C1 segment of cervical spinal cord (tissue), 14 donors: ENCODE measurements around the gene STIMATE.
A peak's percentile ranks its signal among the peaks of the same experiment; 100 is the strongest.

Experiments used
- DNase-seq, 14 donors: peaks; one replicate each; lab custom pipeline; 2025; lab: John Stamatoyannopoulos, UW

STIMATE gene

DNA sequence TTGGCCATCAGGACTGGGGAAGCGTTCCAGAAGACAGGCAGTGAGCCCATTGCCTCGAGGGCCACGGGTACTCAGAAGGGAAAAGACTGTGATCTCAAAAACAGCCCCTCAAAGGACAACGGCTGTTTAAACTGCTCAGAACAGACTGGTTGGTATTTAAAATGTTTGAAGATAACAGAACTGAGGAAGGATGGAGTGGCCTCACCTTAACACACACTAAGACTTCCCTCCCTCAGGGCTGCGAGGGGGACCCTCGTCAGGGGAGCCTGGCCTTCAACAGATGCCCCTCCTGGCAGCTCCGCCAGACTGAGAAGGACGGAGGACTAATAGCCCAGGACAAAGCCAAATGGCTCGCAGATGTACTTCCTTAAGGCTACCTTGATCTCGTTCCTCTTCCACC, 2.6 kb downstream of the STIMATE start:
- no peak for DNase-seq

DNA sequence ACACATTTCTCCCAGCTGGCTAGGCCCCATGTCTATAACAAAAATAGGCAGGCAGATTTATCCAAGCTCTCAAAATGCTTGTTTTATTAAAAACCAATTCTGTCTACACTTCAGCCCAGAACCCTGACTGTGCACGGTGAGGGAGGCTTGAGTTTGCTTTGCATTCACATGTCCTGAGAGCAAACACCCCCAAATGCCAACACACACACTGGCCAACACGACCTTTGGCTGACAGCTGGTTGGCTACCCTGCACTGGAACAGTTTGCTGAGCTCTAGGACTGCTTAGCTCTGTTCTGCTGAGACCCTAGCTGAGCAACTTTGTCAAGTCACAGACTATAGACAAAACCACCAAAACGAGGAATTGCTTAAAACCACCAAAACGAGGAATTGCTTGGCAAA, 3.6 kb downstream of the STIMATE start:
- DNase-seq, result no peak

DNA sequence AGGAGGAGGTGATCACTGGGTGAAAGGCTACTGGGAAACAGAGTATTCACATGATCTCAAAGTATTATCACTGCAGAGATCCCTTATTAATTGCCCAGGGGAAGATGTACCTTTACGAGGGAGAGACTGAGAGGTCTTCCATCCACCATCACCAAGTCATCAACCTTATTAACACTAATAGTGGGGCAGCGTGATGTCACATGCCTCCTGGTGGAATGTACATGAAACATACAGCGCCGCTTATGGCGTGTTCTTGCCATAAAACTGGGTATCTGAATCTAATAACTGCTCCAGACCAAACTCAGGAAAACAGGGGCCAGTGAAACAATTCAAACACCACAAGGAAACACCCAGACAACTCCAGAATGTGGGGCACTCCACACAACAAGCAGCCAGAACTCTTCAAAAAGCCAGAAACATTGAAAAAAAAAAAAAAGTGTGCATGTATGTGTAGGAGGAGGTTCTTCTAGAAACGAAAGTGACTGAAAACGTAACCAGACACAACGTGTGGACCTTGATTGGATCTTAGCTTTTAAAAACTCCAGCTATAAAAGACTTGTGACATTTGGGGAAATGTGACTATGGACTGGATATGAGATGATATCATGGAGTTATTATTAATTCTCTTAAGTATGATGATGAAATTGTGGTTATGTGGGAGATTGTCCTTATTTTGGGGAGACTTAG, 4.6 kb downstream of the STIMATE start:
- no peak for DNase-seq

DNA sequence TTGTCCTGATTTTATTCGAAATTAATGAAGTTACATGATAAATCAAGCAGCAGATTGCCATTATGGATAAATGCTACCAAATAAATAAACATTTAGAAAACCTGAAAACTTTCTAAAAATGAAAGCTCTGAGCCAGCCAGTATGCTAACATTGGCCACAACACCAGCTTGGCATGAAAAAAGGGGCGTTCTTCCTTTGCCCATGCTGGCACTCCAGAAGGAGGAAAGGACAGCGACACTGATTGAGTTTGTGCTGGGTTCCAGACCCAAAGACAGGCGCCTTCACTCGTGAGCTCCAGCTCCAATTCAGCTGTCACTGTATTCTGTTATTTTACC, 5.1 kb downstream of the STIMATE start:
- no peak for DNase-seq

DNA sequence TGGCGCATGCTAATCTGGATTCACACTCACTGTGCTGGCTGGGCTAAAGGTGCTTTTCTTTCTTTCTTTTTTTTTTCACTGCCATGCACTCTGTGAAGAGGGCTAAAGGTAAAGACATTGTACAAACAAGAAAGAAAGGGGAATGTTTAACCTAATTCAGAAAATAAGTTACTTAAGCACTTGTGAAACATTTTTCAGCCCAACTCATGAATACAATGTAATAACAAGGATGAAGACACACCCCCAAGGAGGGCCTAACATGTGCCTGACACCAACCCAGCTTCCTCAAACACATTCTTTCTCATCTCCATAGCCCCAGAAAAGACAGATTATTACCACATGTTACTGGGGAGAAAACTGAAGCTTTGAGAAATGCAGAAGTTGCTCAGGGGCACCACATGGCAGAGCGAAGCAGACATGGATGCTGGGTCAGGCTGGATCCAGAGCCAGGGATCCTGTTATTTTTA, 5.7 kb downstream of the STIMATE start:
- DNase-seq, result no peak

DNA sequence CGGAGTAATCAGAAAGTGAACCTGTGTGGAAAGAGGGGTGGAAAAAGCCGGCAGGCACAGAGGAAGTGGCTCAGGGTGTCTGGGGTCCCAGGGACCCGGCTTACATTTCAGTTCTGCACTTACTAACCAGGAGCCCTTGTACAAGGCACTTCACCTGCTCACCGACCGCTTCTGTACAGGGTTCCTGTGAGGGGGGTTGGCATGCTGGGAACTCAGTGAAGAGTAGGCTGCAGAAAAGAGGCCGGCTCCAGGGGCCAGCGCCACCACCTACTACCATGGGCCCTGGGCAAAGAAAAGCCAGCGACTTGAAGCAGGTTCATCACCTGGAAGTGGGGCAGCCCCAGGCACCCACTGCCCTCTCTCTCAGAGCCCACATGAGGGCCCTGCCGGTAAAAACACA, 6.2 kb downstream of the STIMATE start:
- no peak for DNase-seq

DNA sequence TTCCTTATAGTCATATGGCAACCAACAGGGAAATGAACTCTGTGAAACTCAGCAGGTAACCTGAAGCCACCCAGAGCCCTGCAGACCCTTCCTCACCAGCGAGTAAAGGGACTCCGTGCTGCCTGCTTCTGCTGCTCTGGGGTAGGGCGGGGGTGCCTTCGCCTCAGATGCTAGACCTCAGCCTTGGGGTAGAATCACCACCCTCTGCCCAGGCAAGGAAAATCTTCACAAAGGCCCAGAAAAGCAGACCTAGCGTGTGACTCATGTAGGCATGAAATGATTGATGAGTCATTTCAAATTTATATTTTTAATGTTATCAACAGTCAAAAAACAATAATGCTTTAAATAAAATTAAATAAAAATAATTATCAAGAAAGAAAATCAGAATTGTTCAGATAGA, 6.6 kb downstream of the STIMATE start:
- no peak for DNase-seq

DNA sequence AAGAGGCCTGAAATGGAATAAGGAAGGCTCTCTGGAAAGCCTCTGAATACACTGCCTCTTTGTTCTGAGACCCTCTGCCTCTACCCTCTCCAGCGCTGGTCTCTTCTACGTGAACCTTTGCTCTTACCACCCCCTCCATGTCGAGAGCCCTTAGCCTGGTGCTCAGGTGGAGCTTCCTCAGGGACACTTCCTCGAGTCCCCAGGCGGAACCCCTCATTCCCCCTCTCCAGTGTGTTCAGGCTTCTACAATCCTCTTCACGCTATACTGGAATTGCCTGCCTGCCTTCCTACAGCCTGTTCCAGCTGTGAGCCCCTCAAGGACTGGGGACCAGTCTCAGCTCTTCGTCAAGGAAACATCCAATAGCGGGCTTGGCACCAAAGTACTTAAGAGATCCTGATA, 7.4 kb downstream of the STIMATE start:
- no peak for DNase-seq

DNA sequence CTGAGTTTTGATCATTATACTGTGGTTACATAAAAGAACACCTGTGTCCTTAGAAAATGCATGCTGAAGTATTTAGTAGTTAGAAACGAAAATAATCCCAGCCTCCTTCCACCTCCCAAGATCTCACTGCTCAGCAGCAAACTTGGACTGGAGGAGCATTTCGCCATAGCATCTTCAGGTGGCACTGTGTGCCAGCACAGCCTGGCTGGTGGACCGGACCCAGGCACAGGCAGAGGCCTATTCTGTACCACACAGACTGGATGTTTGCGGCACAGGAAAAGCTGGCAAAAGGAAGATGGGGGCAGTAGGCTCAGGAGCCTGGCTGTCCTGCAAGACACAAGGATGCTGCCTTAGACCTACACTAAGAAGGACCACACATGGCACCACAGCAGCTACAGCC, 10.2 kb downstream of the STIMATE start:
- DNase-seq, result peak in 1 of 14 donors; percentile 21

DNA sequence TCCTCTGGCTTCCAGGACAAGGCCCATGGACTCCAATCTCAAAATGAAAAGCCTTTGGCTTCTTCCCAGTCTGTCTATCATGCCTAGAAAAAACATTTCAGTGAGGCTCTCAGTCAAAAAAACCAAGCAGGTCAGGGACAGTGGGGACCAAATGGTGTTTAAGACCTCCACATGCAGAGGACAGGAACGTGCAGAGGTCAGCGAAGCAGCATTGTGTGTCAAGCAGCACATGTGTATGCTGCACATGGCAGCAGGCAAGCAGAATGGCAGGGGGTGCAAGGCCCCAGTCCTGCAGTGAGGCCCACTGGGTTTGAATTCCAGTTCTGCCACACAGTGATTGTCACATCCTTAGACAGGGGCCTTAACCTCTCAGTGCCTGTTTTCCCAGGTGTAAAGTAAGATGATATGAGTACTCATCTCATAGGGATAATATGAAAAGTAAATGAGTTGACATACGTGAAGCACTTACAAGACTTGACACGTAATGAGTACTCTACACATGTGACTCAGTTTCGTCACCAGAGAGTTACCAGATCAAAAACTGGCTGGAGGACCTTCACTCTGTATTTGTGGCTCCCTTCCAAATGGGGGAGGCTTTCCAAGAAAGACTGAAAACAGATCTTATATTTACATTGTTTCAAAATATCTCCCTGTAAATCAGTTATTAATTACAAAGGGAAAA, 11.2 kb downstream of the STIMATE start:
- DNase-seq, result no peak

DNA sequence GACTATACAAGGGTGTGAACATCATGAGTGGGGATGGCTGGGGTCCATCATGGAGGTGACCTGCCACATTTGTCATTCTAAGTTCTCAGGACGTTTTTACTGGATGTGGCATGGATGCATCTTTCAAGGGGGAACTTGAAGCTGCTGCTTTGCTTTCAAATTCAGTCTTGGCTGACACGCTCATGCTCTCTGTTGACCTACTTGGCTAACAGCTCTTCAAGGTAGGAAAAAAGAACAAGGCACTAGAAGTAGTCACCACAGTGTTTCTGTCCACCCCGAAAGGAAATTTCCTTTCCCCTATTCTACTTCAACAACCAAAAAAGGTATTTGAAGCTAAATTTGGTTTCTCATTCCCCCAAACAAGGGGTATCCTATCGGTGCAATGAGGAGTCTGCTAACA, 15.0 kb downstream of the STIMATE start:
- DNase-seq, result no peak

DNA sequence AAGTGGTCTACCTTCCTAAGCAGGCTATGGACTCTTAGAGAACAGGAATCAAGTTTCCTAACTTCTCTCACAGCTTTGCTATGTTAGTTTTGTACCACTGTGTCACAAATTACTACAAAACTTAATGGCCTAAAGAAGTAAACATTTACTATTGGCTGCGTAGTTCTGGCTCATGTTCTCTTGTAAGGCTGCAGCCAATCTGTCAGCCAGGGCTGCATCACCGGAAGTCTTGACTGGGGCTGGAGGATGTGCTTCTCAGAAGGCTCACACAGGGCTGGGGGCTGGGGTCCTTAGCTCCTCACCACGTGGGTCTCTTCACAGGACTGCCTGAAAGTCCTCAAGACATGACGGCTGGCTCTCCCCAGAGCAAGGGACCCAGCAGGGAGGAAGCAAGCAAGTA, 15.5 kb downstream of the STIMATE start:
- DNase-seq, result no peak

DNA sequence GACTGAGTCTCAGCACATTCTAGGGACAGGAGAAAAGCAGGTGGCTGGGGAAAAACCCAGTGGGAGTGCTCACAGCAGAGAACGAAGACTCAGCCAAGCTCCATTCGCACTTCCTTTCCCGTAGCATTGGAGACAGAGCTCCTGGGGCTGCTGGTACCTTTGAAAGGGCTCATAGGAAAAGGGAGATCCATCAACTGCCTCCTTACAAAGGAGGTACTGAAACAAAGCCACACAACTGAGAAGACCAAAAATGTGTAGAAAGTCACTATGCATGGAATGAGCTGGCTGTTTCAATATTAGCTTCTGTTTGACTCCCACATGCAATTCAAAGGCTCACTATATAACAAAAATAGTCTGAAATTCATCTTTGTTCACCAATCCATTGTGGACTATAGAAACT, 16.9 kb downstream of the STIMATE start:
- DNase-seq, result no peak

DNA sequence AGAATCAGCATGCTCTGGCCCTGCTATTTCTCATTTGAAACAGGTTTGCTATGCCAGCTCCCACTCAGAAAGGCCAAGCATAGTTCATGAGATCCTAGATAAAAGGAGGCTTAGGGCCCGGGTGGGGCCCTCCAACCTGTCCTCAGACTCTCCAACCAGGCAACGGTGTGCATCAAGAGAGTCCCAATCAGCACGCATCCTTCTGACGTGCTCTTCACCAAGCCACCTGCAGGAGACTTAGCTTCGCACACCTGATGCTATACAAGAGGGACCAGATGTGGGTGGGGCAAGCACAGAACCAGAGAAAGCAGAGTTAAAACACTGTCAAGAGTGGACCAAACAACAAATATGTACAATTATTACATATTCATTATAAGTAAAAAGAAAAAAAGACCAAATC, 17.3 kb downstream of the STIMATE start:
- no peak for DNase-seq

DNA sequence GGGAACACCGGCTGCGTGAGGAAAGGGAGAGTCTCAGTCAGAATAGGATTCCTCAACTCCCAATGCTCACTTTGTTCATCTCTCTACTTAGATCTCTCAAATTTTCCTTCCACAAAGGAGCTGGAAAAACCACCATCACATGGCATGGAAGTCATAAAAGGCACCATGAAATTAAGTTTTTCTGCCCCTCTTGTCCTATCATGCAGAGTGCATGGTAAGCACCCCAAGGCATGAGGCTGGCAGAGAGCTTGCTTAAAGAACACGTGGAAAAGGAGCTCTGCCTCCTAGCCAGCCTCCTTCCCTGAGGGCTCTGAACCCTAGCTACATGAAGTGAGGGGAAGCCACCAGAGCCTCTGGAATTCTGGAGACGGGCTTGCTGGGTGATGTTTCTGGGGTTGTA, 17.8 kb downstream of the STIMATE start:
- DNase-seq, result no peak

DNA sequence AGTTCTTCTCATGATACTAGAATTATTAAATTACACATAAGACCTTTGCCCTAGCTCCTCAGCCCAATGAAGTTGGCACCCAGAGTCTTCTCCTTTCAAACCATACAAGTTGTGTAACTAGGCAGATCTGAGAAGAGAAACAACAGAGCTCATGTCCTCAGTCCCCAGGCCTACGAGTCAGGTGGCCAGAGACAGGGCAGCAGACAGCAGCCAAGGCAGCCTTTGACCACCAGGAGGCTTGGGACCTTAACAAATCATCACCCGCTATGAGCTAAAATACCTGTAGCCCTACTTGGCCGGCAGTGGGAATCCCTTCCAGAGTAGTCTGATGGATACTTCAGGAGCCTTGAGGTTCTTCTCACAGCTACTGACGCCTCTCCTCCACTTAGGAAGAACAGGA, 18.3 kb downstream of the STIMATE start:
- no peak for DNase-seq

DNA sequence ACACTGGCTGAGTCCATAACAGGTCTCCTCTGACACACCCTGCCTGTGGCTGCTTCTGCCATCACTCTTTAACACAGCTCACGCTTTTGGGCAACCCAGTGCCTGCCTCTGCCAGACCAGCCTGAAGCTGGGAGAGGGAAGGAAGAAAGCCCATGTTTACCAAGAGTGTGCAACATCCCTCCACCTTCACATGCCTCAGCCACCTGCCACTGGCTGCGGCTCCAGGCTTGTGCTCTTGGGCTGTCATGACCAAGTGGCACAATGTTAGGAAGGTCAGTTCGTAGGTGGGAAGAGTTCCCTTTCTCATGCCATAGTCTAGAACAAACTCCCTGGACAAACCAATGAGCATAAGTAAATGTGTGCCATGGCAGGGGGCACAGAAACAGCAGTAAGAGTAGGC, 20.3 kb downstream of the STIMATE start:
- no peak for DNase-seq

DNA sequence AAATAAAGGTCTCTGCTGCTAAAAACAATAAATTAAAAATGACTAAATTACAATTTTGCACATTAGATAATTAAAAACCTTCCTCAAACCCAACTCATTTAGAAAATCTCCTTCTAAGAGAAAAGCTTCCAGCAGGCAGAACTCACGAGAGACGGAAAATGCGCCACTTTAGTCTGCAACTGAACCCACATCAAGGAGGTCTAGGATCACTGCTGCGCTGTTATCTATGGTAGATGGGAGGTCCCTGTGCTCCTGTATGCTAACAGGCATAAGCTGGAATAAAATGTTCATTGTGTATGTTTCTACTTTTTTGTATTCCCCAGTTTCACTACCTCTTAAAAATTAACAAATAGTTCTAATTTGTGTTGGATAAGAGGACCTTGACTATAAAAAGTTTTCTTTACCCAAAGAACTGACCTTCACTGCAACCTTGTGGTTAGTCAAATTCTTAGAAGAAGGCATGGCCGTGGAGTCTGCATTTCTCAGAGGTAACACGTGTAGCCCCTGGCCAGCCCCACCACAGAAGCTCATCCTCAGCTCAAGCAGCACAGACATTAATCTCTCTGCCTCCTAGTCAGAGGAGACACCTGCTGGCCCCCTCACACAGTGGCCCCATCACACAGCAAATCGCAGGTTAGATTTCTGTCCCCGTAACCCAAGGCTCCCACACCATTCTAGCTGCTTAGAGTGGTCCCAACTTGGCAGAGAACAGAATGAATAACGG, 22.3 kb downstream of the STIMATE start:
- DNase-seq, result no peak

DNA sequence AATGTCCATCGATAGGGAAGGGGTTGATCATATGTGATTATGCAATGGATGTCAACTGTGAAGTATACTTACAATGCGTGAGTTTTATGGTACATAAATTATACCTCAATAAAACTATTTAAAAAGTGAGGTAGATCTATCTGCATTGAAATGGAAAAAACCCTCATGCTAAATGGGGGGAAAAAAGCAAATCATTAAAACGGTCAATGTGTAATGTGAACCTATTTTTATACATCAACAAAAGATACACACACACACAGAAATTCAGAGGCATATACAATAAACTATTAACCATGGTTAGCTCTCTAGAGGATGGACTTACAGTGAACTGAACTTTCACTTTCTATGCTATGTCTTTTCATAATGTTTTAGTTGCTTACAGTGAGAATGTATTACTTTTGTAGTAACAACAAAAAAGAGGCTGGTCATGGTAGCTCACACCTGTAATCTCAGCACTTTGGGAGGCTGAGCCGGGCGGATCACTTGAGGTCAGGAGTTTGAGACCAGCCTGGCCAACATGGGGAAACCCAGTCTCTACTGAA, 23.1 kb downstream of the STIMATE start:
- DNase-seq, result no peak

DNA sequence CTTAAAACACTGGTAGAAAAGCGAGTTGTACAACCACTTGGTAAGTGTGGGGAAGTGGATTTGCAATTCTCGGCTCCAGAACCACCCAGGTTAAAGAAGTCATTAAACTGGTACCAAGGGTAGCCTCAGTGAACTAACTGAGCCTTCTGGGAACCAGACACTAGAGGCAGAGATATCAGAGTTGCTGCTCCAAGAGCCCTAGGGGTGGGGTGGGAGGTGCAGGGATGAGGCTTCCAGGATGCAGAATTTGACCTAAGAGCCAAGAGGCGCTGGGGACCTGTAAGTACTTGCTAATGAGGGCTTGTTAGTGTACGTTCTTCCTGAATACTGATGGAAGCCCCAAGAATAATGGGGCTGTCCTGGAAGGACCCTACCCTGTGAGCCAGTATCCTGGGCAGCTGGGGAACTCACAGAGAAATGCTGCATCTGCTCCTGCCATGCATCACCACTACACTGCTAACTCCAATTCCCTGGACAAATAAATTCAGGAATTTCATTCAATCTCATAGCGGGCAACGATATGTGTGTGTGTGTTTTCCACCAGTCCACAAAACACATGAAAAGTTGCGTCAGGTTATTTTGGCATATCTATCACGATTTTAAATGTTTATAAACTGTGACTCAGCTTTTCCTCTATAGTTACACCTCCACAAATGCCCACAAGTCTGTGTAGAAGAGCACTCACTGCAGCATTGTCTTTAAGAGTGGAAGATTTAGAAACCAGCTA, 23.8 kb downstream of the STIMATE start:
- DNase-seq, result no peak

DNA sequence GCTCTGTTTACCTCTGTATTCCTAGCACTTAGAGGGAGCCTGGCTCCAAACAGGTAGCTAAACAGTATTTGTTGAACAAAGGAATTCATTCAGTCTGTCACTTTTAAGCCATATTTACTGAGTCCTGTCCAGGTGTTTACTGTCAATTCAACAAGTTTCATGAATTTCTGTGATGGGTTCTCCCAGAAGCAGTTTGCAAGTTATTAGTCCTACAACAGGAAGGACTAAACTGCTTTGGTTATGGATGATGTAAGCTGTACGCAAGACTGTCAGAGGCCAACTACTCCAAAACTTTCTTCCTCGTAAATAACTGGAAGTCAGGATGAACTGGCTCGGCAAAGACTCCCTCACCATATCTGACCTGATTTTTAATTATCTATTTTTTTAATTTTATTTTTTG, 25.1 kb downstream of the STIMATE start:
- no peak for DNase-seq

DNA sequence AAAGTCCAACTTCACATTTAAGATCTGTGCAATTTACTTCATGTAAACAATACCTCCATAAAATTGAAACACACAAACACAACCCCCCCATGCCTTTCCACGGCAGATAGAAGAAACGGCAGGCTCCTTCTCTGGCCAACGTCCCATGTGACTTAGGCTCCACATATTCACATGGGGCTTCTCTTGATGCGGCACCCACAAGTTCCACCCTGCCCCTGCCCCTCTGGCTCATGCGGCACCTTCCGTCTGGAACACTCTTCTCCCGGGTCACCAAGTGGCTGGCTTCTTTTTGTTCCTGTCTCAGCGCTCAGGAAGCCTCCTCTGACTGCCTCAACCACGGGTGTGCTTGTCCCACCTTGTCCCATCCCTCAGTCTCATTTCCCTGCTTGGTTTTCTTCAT, 25.6 kb downstream of the STIMATE start:
- DNase-seq, result no peak
